AG08395 (cell line): ENCODE data around the gene RAMACL.
"Not testable (repeated sequence)": the region's sequence is repeated elsewhere in the genome, so short reads cannot be mapped to it uniquely, and the experiment has no call there.

Source experiments
- DNase-seq: peaks from one replicate; pipeline ENCODE4 v3.0.0; 2012; ENCODE audit warnings: mixed read lengths, low spot score

Gene RAMACL

GRCh38 chr6:166555086-166555485, 31.4 kb downstream of the RAMACL start:
- DNase-seq = no peak

DNA sequence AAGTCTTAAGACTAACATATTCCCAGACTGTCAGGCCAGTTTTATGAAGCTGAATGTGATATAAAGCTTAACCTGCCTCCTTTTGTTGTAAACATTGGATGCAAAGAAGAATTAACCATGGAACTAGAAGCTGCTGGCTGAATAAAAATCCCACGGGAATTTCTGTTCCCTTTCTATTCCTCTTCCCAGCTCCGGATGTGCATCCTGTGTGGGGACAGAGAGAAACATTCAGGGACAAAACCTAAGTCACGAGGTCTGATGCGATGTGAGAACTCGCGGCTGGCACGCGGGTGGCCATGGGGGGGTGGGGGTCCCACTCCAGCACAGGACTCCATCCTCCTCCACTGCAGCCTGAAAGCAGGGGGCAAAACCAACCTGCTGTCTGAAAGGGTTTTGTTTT, 32.2 kb downstream of the RAMACL start:
- no peak for DNase-seq

- peak; percentile 91 for DNase-seq
Observed at GRCh38 chr6:166553563-166554271, 32.8 kb downstream of the RAMACL start.

DNA sequence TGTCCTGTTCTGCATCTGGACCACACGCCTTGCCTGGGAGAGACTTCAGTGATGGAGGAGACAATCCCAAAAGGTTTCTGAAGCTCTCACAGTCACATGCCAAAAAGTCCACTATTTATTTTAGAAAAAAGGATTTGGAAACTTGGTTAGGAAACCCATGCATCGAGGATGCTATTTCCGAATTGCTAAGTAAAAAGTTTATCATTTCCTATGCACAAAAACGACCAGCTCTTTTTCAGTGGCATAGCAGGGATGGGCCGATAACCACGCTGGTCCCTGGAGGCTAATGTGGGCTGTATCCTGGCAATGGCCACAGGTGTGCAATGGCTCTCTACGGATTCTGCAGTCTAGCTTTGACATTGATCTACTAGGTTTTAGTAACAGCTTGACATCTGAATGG, 33.9 kb downstream of the RAMACL start:
- no peak for DNase-seq

DNA sequence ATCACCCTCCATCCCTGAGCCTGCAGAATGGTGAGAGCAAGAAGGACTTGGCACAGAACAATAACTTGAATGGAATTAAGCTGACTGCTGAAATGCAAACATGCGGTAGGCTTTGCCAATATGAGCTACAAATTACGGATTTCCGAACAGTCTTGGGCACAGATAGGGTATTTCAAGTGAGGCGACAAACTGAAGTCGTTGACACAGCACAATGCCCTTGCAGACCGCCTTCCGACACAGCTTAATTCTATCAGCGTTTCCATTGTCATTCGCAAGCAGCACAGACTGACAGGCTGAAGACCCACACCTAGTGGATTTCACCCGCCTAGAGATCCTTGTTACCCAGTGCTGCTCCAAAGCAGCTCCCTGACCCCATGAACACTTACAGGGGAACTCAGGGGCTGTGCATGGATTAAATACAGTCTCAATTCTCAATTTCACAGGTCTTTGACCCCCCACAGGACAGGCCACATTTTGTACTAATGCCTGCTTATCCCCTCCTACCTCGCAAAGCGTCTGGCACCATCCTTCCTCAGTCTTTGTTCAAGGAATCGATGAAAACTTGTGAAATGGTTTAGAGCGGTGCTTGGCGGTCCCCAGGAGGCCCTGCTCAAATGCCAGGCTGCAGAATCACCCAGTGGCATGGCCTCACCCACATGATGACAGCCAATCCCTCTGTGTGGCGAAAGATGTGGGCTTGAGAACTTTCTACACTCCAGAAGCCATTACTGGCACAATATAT, 34.6 kb downstream of the RAMACL start:
- no peak for DNase-seq

- no peak for DNase-seq
Observed at GRCh38 chr6:166546653-166547052, 39.8 kb downstream of the RAMACL start.

DNA sequence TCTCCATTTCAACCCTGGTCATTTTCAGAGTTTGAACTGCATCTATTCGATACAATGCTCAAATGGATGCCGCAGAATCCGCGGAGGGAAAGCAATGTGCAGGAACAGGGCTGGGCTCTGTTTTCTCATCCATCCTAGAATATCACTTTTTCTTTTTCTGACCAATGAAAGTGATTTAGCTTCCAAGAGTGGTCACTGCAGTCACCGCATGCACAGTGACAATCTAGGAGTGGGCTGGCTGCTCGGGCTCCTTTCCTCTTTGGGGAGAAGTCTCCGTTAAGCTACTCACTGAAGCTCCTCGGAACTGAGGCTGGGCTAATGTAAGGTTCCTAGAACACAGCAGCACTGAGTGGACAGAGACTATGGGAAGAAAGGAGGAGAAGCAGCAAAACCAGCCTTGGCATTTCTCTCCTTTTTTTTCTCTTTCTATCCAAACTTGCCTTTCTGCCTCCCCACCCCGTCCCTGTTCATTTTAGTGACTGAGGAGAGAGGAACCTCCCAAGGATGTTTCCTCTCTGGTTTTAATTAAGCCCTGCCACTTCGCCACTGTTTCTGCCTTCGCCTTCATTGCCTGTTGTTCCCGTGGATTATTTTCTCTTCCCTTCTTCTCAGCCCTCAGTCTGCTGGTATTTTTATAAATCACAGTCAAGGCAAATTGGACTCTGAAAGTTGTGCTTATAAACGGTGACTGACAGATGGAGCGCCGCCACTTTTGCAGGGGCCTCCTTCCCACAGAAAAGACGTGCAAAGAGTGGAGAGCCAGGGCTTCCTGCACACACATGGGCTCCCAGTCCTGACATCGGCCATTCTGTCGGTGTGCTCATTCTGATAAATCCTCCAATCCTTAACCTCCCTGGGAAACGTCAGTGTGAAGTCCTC, 41.1 kb downstream of the RAMACL start:
- DNase-seq = no peak

- DNase-seq = no peak
Observed at GRCh38 chr6:166544296-166544605, 42.2 kb downstream of the RAMACL start.

DNA sequence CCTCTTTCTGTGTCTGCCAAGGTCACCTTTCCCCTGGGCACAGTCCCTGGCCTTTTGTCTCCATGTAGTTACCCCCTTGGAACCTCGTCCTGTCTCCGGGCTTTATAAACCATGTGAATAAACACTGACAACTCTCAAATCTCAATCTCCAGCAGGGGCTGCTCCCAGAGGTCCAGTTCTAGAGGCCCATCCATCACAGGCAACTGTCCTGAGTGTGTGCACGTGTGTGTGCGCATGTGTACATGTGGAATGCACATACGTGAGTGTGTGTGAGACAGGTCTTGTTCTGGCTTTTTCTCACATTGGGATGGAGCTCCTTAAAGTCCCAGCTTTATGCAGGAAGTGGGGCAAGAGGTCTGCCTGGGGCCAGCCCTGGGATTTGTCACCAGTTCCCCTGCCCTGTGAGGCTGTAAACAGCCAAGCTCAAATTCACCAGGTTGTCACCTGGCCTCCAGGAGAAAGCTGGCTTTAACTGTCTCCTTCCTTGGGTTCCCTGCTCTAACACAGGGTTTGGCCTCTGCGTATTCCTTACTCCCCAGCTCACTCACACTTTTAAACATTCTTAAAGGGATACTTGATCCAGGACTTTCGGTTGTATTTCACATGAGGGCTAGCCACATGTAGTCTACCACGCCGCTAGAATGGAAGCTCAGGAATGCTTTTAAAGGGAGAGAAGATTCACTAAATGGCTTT, 42.7 kb downstream of the RAMACL start:
- no peak for DNase-seq

GRCh38 chr6:166542580-166542912, 43.9 kb downstream of the RAMACL start:
- DNase-seq = no peak

DNA sequence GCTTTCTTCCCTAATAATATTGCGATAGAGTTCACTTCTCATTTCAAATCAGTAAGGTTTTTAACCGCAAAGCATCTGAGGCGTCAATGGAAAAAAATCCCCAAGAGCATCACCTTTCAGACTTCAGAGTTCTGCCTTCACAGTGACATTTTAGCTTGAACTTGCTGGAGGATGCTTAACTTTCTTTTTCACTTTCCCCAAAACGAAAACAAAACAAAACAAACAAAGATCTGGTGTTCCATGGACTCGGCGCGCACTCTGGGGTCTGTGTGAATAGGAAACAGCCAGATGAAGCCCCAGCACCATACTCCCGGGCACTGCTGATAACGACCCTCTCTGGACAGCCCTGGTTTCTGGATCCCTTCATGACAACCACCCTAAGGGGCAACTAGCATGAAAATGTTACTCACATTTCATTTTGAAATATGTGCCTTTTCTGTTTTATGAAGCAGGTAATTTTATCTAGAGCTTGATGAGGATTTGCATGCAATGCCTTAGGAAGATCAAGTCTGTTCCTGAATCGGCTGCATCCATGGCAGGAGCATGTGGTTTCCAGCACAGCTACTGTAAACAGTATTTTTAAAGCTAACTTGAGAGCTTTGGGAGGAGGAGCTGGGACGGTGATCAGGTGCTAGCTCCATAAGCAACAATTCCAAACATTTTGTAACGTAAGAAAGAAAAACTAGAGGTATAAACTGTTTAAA, 44.5 kb downstream of the RAMACL start:
- no peak for DNase-seq

DNA sequence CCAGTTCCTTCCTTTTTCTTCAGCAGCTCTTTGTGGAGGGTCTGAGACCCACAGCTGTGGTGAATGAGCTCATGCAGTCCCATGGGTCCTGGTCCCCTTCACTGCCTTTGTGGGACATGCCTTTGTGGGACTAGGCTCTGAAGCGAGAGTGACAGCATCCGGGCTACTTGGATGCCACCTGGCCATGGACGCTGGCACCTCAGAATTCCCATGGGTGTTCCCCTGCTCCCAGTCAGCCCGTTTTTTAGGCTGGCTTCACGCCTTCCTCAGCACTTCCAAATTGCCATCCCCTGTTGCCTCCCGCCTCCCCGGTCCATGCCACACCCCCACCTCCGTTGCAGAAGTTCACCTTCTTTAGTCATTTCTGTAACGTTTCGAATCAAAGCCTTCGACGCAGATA, 45.1 kb downstream of the RAMACL start:
- DNase-seq = no peak

- no peak for DNase-seq
Observed at GRCh38 chr6:166540631-166541331, 45.7 kb downstream of the RAMACL start.

DNA sequence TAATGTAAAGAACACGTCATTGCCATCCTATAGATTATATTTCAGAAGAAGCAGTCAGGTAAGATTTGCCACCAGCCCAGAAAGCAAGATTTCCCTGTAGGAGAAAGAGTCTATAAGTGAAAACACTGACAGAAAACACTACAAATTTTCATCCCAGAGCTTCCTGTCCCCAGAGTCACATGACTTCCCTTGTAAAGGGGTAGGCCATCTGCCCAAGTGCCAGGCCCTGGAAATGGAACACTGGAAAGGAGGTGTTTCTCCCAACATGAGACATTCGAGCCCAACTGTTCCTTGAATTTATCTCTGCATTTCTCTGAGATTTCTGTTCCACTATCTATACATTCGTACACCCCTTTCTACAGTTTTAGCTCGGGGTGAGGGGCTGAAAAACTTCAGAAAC, 46.9 kb downstream of the RAMACL start:
- no peak for DNase-seq

- not testable (repeated sequence) for DNase-seq
Observed at GRCh38 chr6:166539011-166539385, 47.5 kb downstream of the RAMACL start.

DNA sequence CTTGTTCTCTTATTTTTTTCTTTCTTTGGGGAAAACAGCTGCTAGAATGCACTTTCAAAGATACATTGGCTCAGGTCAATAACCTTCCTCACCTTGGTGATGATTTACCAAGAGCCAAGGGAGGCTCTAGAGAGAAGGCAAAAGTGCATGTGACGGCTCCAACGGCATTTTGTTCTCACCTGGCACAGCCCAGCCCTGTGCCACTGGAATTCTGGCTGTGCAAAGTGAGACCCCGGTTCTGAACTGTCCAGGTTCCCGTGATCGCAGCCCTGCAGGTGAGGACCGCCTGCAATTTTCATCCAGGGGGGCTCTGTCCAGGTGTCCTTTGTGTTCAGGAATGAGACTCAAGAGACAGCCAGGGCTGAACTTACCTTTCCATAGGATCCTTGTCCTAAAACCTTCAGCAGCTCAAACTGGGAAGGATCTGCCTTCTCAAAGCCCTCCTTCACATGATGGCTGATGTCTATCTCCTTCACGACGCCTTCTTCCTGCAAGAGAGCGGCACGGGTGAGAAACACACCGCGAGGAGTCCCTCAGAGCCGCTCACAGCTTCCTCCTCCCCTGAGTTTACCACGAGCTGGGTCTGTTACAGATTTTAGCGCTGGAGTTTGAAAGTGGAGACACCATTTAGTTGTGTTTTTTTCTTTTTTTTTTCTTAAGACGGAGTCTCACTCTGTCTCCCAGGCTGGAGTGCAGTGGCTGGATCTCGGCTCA, 48.0 kb downstream of the RAMACL start:
- no peak for DNase-seq

GRCh38 chr6:166534658-166535406, 51.6 kb downstream of the RAMACL start:
- DNase-seq = no peak

GRCh38 chr6:166533205-166533824, 53.2 kb downstream of the RAMACL start:
- no peak for DNase-seq
